HCT116 (cell line): Measurements from ENCODE around the gene GPRC5D. TPM values are rescaled to one million over a fixed set of nuclear protein-coding genes. Genes with fewer than 3 reads are reported as not detected.

ENCODE experiments used
- ATAC-seq: fragments of 200-7000 bp; cut with Tn5 transposase; 2 replicates; pipeline ENCODE4 v1.9.1; 2020; ENCODE audit warnings: mild to moderate bottlenecking, moderate library complexity
- BruUV-seq: library from RNA; stranded (reverse); fragments of 400-500 nt; replicated peaks from 2 replicates; lab custom pipeline; 2021; lab: Mats Ljungman, UMichigan
- CTCF ChIA-PET: fragments of 300-600 bp; sonication (Branson Sonifier 250); formaldehyde crosslinking; loops from one replicate; lab custom pipeline; 2021; ENCODE audit warnings: antibody characterized with exemption; lab: Charles Lee
- POLR2A ChIA-PET: fragments of 300-600, 350-600 bp; sonication (Branson Sonifier 250); formaldehyde crosslinking; loops from one replicate; lab custom pipeline; 2021; ENCODE audit warnings: antibody characterized with exemption; lab: Charles Lee
- RAD21 ChIA-PET, 2 experiments: fragments of 300-600 bp; sonication (Branson Sonifier 250); formaldehyde crosslinking; loops; one replicate each; lab custom pipeline; 2023; ENCODE audit warnings: low total read pairs in 2 of 2; ENCODE audit not compliant: uncharacterized antibody in 2 of 2, unreplicated experiment in 2 of 2, low non-redundant PET in 1 of 2; lab: Charles Lee
- DNase-seq: peaks from one replicate; pipeline ENCODE4 v3.0.0-alpha.2; 2010; ENCODE audit warnings: low read depth, low spot score
- H2AFZ ChIP-seq: fragments of 200-600 bp; shearing (Covaris generic), sonication (generic); 2 replicates; pipeline ENCODE4 v1.6.1; 2017; ENCODE audit warnings: low read depth, mixed run types, mixed read lengths, antibody characterized with exemption, low read length; ENCODE audit not compliant: poor library complexity, severe bottlenecking
- H3K27ac ChIP-seq: 2 replicates; pipeline ENCODE4 v1.5.1; 2012; ENCODE audit warnings: low read depth, low read length
- H3K27me3 ChIP-seq: fragments of 200-600 bp; sonication (generic); 2 replicates; pipeline ENCODE4 v1.6.1; 2016; ENCODE audit warnings: mixed run types, low read length, mixed read lengths; ENCODE audit not compliant: insufficient read depth
- H3K36me3 ChIP-seq, 2 experiments: fragments of 200-500 bp in 1 of 2; fragments of 200-600 bp in 1 of 2; sonication (Bioruptor generic) in 1 of 2; sonication (generic) in 1 of 2; 2 replicates each; pipeline versions ENCODE4 v1.5.1 to v1.6.1; 2014 to 2016; ENCODE audit warnings: low read length in 2 of 2, inconsistent platforms in 1 of 2, mixed read lengths in 1 of 2, mixed run types in 1 of 2; ENCODE audit not compliant: insufficient read depth in 2 of 2, control insufficient read depth in 1 of 2
- H3K4me1 ChIP-seq, 2 experiments: fragments of 200-600 bp in 1 of 2; sonication (generic) in 1 of 2; 2 replicates each; pipeline versions ENCODE4 v1.5.1 to v1.6.1; 2012 to 2017; ENCODE audit warnings: low read length in 2 of 2, inconsistent platforms in 1 of 2, mild to moderate bottlenecking in 1 of 2, mixed read lengths in 1 of 2, mixed run types in 1 of 2, moderate library complexity in 1 of 2; ENCODE audit not compliant: insufficient read depth in 2 of 2, control insufficient read depth in 1 of 2
- H3K4me2 ChIP-seq: fragments of 200-600 bp; sonication (generic); 2 replicates; pipeline ENCODE4 v1.6.1; 2017; ENCODE audit warnings: mixed run types, low read length, mixed read lengths
- H3K4me3 ChIP-seq, 2 experiments: fragments of 200-600 bp in 1 of 2; sonication (generic) in 1 of 2; replicated peaks in 1 of 2; 2 replicates each; pipeline ENCODE4 v1.5.1; 2011 to 2016; ENCODE audit warnings: low read length in 2 of 2, control low read depth in 1 of 2, low read depth in 1 of 2, mild to moderate bottlenecking in 1 of 2, mixed read lengths in 1 of 2, mixed run types in 1 of 2
- H3K79me2 ChIP-seq: fragments of 200-600 bp; sonication (generic); 2 replicates; pipeline ENCODE4 v1.6.1; 2017; ENCODE audit warnings: mild to moderate bottlenecking, mixed run types, low read length, moderate library complexity, mixed read lengths; ENCODE audit not compliant: insufficient read depth
- H3K9ac ChIP-seq: fragments of 200-600 bp; sonication (generic); 2 replicates; pipeline ENCODE4 v1.6.1; 2016; ENCODE audit warnings: low read length, mixed read lengths
- H3K9me2 ChIP-seq: fragments of 200-600 bp; sonication (generic), shearing (Covaris generic); 2 replicates; pipeline ENCODE4 v1.6.1; 2017; ENCODE audit warnings: mixed run types, mild to moderate bottlenecking, moderate library complexity; ENCODE audit not compliant: insufficient read depth
- H3K9me3 ChIP-seq, 2 experiments: fragments of 200-500 bp in 1 of 2; fragments of 200-600 bp in 1 of 2; sonication (Bioruptor generic) in 1 of 2; sonication (generic) in 1 of 2; 2 replicates each; pipeline ENCODE4 v1.6.1; 2014 to 2017; ENCODE audit warnings: low read length in 2 of 2, mixed read lengths in 2 of 2, inconsistent platforms in 1 of 2, low read depth in 1 of 2, mild to moderate bottlenecking in 1 of 2, mixed run types in 1 of 2, moderate library complexity in 1 of 2; ENCODE audit not compliant: control insufficient read depth in 1 of 2, insufficient read depth in 1 of 2
- H4K20me1 ChIP-seq: fragments of 200-600 bp; sonication (generic), shearing (Covaris generic); 2 replicates; pipeline ENCODE4 v1.6.1; 2017; ENCODE audit warnings: mixed run types, mild to moderate bottlenecking, moderate library complexity; ENCODE audit not compliant: insufficient read depth
- CBX3 ChIP-seq: IDR thresholded peaks from 2 replicates; pipeline ENCODE4 v1.6.1; 2012; ENCODE audit warnings: low read depth
- CEBPB ChIP-seq: IDR thresholded peaks from 2 replicates; pipeline ENCODE4 v1.6.1; 2012; ENCODE audit warnings: low read depth
- EGR1 ChIP-seq: IDR thresholded peaks from 2 replicates; pipeline ENCODE4 v1.6.1; 2012; ENCODE audit warnings: low read depth
- EZH2 ChIP-seq: fragments of 200-600 bp; sonication (generic); IDR thresholded peaks from 2 replicates; pipeline ENCODE4 v1.6.1; 2017; ENCODE audit warnings: antibody characterized with exemption, mixed run types
- EZH2phosphoT487 ChIP-seq: fragments of 200-600 bp; IDR thresholded peaks from 2 replicates; pipeline ENCODE4 v1.6.1; 2018; ENCODE audit warnings: antibody characterized with exemption, borderline replicate concordance
- FOSL1 ChIP-seq: IDR thresholded peaks from 2 replicates; pipeline ENCODE4 v1.6.1; 2012; ENCODE audit warnings: low read depth
- JUND ChIP-seq: IDR thresholded peaks from 2 replicates; pipeline ENCODE4 v1.6.1; 2012
- POLR2A ChIP-seq: IDR thresholded peaks from 2 replicates; pipeline ENCODE4 v1.7.0; 2011; ENCODE audit warnings: borderline replicate concordance; ENCODE audit not compliant: insufficient read depth, insufficient read length; ENCODE audit errors: extremely low read depth
- RAD21 ChIP-seq: IDR thresholded peaks from 2 replicates; pipeline ENCODE4 v1.6.1; 2012; ENCODE audit warnings: low read depth, mild to moderate bottlenecking
- SIN3A ChIP-seq: IDR thresholded peaks from 2 replicates; pipeline ENCODE4 v1.6.1; 2012; ENCODE audit warnings: low read depth
- SP1 ChIP-seq: IDR thresholded peaks from 2 replicates; pipeline ENCODE4 v1.6.1; 2012; ENCODE audit warnings: low read depth
- SRF ChIP-seq: IDR thresholded peaks from 2 replicates; pipeline ENCODE4 v1.6.1; 2012; ENCODE audit warnings: low read depth
- TCF7L2 ChIP-seq: IDR thresholded peaks from 2 replicates; pipeline ENCODE4 v1.7.0; 2011; ENCODE audit warnings: borderline replicate concordance, inconsistent platforms; ENCODE audit not compliant: insufficient read depth, insufficient read length; ENCODE audit errors: extremely low read depth
- YY1 ChIP-seq: IDR thresholded peaks from 2 replicates; pipeline ENCODE4 v1.6.1; 2011; ENCODE audit warnings: low read length, low read depth, moderate library complexity, mild to moderate bottlenecking; ENCODE audit not compliant: insufficient replicate concordance; ENCODE audit errors: extremely low read depth
- ZFX ChIP-seq: fragments of 450-650 bp; IDR thresholded peaks from 2 replicates; pipeline ENCODE4 v1.6.1; 2017
- intact Hi-C: fragments of 100-400 bp; cut with micrococcal nuclease; formaldehyde crosslinking; loops from 2 replicates; pipeline ENCODE4 v1.10.0; 2022
- total RNA-seq: library from RNA; stranded (reverse); gene quantifications from one replicate; pipeline ENCODE4 v1.2.1, GENCODE V29; 2021; ENCODE audit not compliant: unreplicated experiment
- TF ChIP-seq, protein P1 (sequence below): IDR thresholded peaks from 2 replicates; pipeline ENCODE4 v1.6.1; 2011; ENCODE audit warnings: mild to moderate bottlenecking, low read length, moderate library complexity; ENCODE audit not compliant: insufficient replicate concordance; ENCODE audit errors: extremely low read depth
- TF ChIP-seq, protein P2 (sequence below): IDR thresholded peaks from 2 replicates; pipeline ENCODE4 v1.6.1; 2012; ENCODE audit warnings: low read depth
- TF ChIP-seq, protein P3 (sequence below): IDR thresholded peaks from 2 replicates; pipeline ENCODE4 v1.6.1; 2012

The GPRC5D gene
- total RNA-seq, 1 experiment from 2014 or later: not detected

GRCh38 chr12:12979126-12979525 is 27.2 kb upstream of the GPRC5D start:
- H4K20me1 ChIP-seq: no peaks in the 10 kb centered on the region
- H2AFZ ChIP-seq: no peak overlapping the region
- H3K4me3 ChIP-seq: no peak overlapping the region
- BruUV-seq: no TSS peak
- ChIA-PET RAD21 (no interaction called here), POLR2A (no interaction called here), CTCF (no interaction called here)
- no peak overlapping the region for H3K9ac ChIP-seq
- TF ChIP-seq, protein P1, sequence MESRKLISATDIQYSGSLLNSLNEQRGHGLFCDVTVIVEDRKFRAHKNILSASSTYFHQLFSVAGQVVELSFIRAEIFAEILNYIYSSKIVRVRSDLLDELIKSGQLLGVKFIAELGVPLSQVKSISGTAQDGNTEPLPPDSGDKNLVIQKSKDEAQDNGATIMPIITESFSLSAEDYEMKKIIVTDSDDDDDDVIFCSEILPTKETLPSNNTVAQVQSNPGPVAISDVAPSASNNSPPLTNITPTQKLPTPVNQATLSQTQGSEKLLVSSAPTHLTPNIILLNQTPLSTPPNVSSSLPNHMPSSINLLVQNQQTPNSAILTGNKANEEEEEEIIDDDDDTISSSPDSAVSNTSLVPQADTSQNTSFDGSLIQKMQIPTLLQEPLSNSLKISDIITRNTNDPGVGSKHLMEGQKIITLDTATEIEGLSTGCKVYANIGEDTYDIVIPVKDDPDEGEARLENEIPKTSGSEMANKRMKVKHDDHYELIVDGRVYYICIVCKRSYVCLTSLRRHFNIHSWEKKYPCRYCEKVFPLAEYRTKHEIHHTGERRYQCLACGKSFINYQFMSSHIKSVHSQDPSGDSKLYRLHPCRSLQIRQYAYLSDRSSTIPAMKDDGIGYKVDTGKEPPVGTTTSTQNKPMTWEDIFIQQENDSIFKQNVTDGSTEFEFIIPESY: no peak
- TF ChIP-seq FOSL1: no peak
- no peak for TF ChIP-seq EGR1
- no peak for TF ChIP-seq SRF
- TF ChIP-seq, protein P2, sequence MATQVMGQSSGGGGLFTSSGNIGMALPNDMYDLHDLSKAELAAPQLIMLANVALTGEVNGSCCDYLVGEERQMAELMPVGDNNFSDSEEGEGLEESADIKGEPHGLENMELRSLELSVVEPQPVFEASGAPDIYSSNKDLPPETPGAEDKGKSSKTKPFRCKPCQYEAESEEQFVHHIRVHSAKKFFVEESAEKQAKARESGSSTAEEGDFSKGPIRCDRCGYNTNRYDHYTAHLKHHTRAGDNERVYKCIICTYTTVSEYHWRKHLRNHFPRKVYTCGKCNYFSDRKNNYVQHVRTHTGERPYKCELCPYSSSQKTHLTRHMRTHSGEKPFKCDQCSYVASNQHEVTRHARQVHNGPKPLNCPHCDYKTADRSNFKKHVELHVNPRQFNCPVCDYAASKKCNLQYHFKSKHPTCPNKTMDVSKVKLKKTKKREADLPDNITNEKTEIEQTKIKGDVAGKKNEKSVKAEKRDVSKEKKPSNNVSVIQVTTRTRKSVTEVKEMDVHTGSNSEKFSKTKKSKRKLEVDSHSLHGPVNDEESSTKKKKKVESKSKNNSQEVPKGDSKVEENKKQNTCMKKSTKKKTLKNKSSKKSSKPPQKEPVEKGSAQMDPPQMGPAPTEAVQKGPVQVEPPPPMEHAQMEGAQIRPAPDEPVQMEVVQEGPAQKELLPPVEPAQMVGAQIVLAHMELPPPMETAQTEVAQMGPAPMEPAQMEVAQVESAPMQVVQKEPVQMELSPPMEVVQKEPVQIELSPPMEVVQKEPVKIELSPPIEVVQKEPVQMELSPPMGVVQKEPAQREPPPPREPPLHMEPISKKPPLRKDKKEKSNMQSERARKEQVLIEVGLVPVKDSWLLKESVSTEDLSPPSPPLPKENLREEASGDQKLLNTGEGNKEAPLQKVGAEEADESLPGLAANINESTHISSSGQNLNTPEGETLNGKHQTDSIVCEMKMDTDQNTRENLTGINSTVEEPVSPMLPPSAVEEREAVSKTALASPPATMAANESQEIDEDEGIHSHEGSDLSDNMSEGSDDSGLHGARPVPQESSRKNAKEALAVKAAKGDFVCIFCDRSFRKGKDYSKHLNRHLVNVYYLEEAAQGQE: no peak
- TF ChIP-seq CEBPB: no peak
- TF ChIP-seq RAD21: no peak
- TF ChIP-seq CBX3: no peak
- no peak for TF ChIP-seq TCF7L2
- no peak for TF ChIP-seq SIN3A
- TF ChIP-seq EZH2phosphoT487: no peak
- no peak for TF ChIP-seq EZH2
- no peak for TF ChIP-seq JUND
- TF ChIP-seq POLR2A: no peak
- no peak for TF ChIP-seq YY1
- TF ChIP-seq, protein P3, sequence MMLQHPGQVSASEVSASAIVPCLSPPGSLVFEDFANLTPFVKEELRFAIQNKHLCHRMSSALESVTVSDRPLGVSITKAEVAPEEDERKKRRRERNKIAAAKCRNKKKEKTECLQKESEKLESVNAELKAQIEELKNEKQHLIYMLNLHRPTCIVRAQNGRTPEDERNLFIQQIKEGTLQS: no peak
- no peak for TF ChIP-seq SP1
- TF ChIP-seq ZFX: no peak
- no peaks in the 10 kb centered on the region for H3K79me2 ChIP-seq
- H3K36me3 ChIP-seq: peaks cover 7 to 11% of the 10 kb centered on the region in 2 experiments; a peak in 3 of 4 replicates
- H3K27me3 ChIP-seq: no peaks in the 10 kb centered on the region
- intact Hi-C loops: no loop called here
- no peak overlapping the region for H3K27ac ChIP-seq
- H3K4me1 ChIP-seq: peaks cover 0 to 12% of the 10 kb centered on the region in 2 experiments; a peak in 1 of 4 replicates
- DNase-seq (no peak), ATAC-seq (no peak)
- H3K9me2 ChIP-seq: no peaks in the 10 kb centered on the region
- no peak overlapping the region for H3K4me2 ChIP-seq
- H3K9me3 ChIP-seq: no peaks in the 10 kb centered on the region
